Mammary epithelial cell (primary cell): ENCODE measurements around the gene OLA1.

Source experiments
- CTCF ChIP-seq, 2 donors: IDR thresholded peaks in 1 of 2; conservative IDR thresholded peaks in 1 of 2; 2 replicates each; pipeline ENCODE4 v1.5.1; 2011 to 2012; ENCODE audit warnings: inconsistent platforms in 2 of 2, low read length in 2 of 2, mild to moderate bottlenecking in 2 of 2, control low read depth in 1 of 2, low read depth in 1 of 2; ENCODE audit not compliant: insufficient read depth in 1 of 2; ENCODE audit errors: extremely low read depth in 1 of 2
- EZH2 ChIP-seq: IDR thresholded peaks from 2 replicates; pipeline ENCODE4 v1.6.1; 2012; ENCODE audit warnings: low read length, inconsistent platforms, borderline replicate concordance

- TF ChIP-seq CTCF (conservative IDR thresholded peaks at IDR 0.05 in 1 of 2, IDR thresholded peaks at IDR 0.05 in 1 of 2; ENCODE audit: extremely low read depth in 1 of 2, insufficient read depth in 1 of 2, low read depth in 1 of 2, low read length in 2 of 2) (no peak), EZH2 (no peak)
These were observed 162.6 kb downstream of the OLA1 start for GRCh38 chr2:174085781-174086180.
